Smooth muscle cell of the coronary artery (primary cell): Measurements from ENCODE around the gene RPUSD4. TPM values are rescaled to one million over a fixed set of nuclear protein-coding genes. Genes with fewer than 3 reads are reported as not detected.

ENCODE experiments used
- total RNA-seq: library from RNA; depleted of rRNA; stranded (reverse); fragments of >200 nt; gene quantifications from 2 replicates; pipeline ENCODE4 v1.2.3, GENCODE V29; 2014; ENCODE audit warnings: low replicate concordance

Gene RPUSD4
- 27.4 and 53.0 TPM in 2 replicates for total RNA-seq

GRCh38 chr11:126211236-126212088 is at the start of gene RPUSD4, which contains the start of gene FAM118B:
RPUSD4 (minus strand) TSS chr11:126211650; CDS start chr11:126211638, 12 bp downstream.
FAM118B (plus strand) TSS chr11:126211782; CDS start chr11:126235002, 23,220 bp downstream.

Other genes starting within 250 kb of the RPUSD4 start
- 3.0 and 104 TPM in 2 replicates for gene CDON, start 148.8 kb downstream of the RPUSD4 start, total RNA-seq
- 10.2 and 15.2 TPM in 2 replicates for gene FAM118B, start 132 bp upstream of the RPUSD4 start, total RNA-seq
- 48.0 and 57.5 TPM in 2 replicates for gene SRPRA, start 57.2 kb upstream of the RPUSD4 start, total RNA-seq
- gene FOXRED1, start 57.5 kb upstream of the RPUSD4 start, total RNA-seq, result 10.4 and 12.8 TPM in 2 replicates
- gene TIRAP, start 71.4 kb upstream of the RPUSD4 start, total RNA-seq, result 1.3 and 1.7 TPM in 2 replicates
- gene DCPS, start 92.4 kb upstream of the RPUSD4 start, total RNA-seq, result 11.3 and 16.3 TPM in 2 replicates
- 16.8 and 42.0 TPM in 2 replicates for gene ST3GAL4, start 144.0 kb upstream of the RPUSD4 start, total RNA-seq